DMS53 treated with DMSO at 0.1 percent for 48 hours (cell line): ENCODE data around the gene INPP5A.

Experiments used
- DNase-seq: peaks from one replicate; lab custom pipeline; 2025; ENCODE audit not compliant: unreplicated experiment; lab: John Stamatoyannopoulos, UW

Gene INPP5A

GRCh38 chr10:132805599-132805998, 268.0 kb downstream of the INPP5A start:
- DNase-seq: no peak

GRCh38 chr10:132806110-132806509, 268.5 kb downstream of the INPP5A start:
- DNase-seq: no peak

- DNase-seq: no peak
Observed at GRCh38 chr10:132806561-132807003, 269.0 kb downstream of the INPP5A start.

- no peak for DNase-seq
Observed at GRCh38 chr10:132807621-132808049, 270.0 kb downstream of the INPP5A start.

GRCh38 chr10:132808383-132809231, 271.0 kb downstream of the INPP5A start:
- DNase-seq: no peak

- DNase-seq: no peak
Observed at GRCh38 chr10:132809232-132810140, 271.9 kb downstream of the INPP5A start.

- no peak for DNase-seq
Observed at GRCh38 chr10:132810141-132810806, 272.7 kb downstream of the INPP5A start.

- no peak for DNase-seq
Observed at GRCh38 chr10:132810807-132811700, 273.5 kb downstream of the INPP5A start.

GRCh38 chr10:132811891-132812481, 274.4 kb downstream of the INPP5A start:
- no peak for DNase-seq

GRCh38 chr10:132812520-132812919, 274.9 kb downstream of the INPP5A start:
- no peak for DNase-seq

- no peak for DNase-seq
Observed at GRCh38 chr10:132813001-132813401, 275.4 kb downstream of the INPP5A start.

- DNase-seq: no peak
Observed at GRCh38 chr10:132813560-132814468, 276.2 kb downstream of the INPP5A start.

GRCh38 chr10:132814469-132814856, 276.9 kb downstream of the INPP5A start:
- DNase-seq: no peak

GRCh38 chr10:132815168-132815857, 277.7 kb downstream of the INPP5A start:
- no peak for DNase-seq

- no peak for DNase-seq
Observed at GRCh38 chr10:132816718-132817117, 279.1 kb downstream of the INPP5A start.

GRCh38 chr10:132817701-132818211, 280.2 kb downstream of the INPP5A start:
- DNase-seq: no peak

- no peak for DNase-seq
Observed at GRCh38 chr10:132820056-132820455, 282.5 kb downstream of the INPP5A start.
